Inflammatory macrophage treated with lipopolysaccharide for 4 hours (primary cell): ENCODE results near the gene RBM14.
"Not testable (repeated sequence)": the region's sequence is repeated elsewhere in the genome, so short reads cannot be mapped to it uniquely, and the experiment has no call there.

ENCODE experiments used
- DNase-seq: peaks from one replicate; pipeline ENCODE4 v3.0.0-alpha.2; 2020

The RBM14 gene

GRCh38 chr11:66616379-66617154 is at the start of gene RBM14:
RBM14 (plus strand) TSS chr11:66616630; CDS start chr11:66616721, 91 bp downstream.
- peak; percentile 100 for DNase-seq

GRCh38 chr11:66567787-66568123 is 48.7 kb upstream of the RBM14 start:
- DNase-seq, result no peak

- DNase-seq, result peak; percentile 79
These were observed 48.1 kb upstream of the RBM14 start, which contains the start of gene CTSF for GRCh38 chr11:66568124-66568916. CTSF (minus strand) TSS chr11:66568606; CDS start chr11:66568486, 120 bp downstream.

GRCh38 chr11:66569076-66569475 is 47.4 kb upstream of the RBM14 start:
- DNase-seq, result no peak

GRCh38 chr11:66570079-66570849 is 46.2 kb upstream of the RBM14 start:
- DNase-seq, result no peak

- DNase-seq, result no peak
These were observed 45.6 kb upstream of the RBM14 start for GRCh38 chr11:66570850-66571180.

GRCh38 chr11:66579017-66579606 is 37.3 kb upstream of the RBM14 start:
- peak; percentile 85 for DNase-seq

- DNase-seq, result peak; percentile 88
These were observed 35.6 kb upstream of the RBM14 start for GRCh38 chr11:66580803-66581202.

GRCh38 chr11:66581261-66581660 is 35.2 kb upstream of the RBM14 start:
- DNase-seq, result no peak

- not testable (repeated sequence) for DNase-seq
These were observed 33.8 kb upstream of the RBM14 start for GRCh38 chr11:66582565-66583147.

GRCh38 chr11:66585447-66585846 is 31.0 kb upstream of the RBM14 start:
- DNase-seq, result not testable (repeated sequence)

GRCh38 chr11:66586136-66586535 is 30.3 kb upstream of the RBM14 start:
- DNase-seq, result no peak

GRCh38 chr11:66589315-66589714 is 27.1 kb upstream of the RBM14 start:
- DNase-seq, result not testable (repeated sequence)

GRCh38 chr11:66589996-66590675 is 26.3 kb upstream of the RBM14 start:
- no peak for DNase-seq

- no peak for DNase-seq
These were observed 25.3 kb upstream of the RBM14 start for GRCh38 chr11:66591175-66591574.

- DNase-seq, result peak; percentile 97
These were observed 23.8 kb upstream of the RBM14 start, which contains the start of the genes CCDC87 and CCS for GRCh38 chr11:66592457-66593302. CCDC87 (minus strand) TSS chr11:66593063; CDS start chr11:66593015, 48 bp downstream. CCS (plus strand) TSS chr11:66593185; CDS start chr11:66593262, 77 bp downstream.

GRCh38 chr11:66593303-66593635 is 23.2 kb upstream of the RBM14 start:
- no peak for DNase-seq

GRCh38 chr11:66593650-66594049 is 22.8 kb upstream of the RBM14 start:
- no peak for DNase-seq

- no peak for DNase-seq
These were observed 21.1 kb upstream of the RBM14 start for GRCh38 chr11:66595245-66595904.

- DNase-seq, result no peak
These were observed 17.4 kb upstream of the RBM14 start for GRCh38 chr11:66598993-66599392.
